Fibroblast of villous mesenchyme (primary cell): Measurements from ENCODE around the gene CEBPG. TPM values are rescaled to one million over a fixed set of nuclear protein-coding genes. Genes with fewer than 3 reads are reported as not detected.

Experiments
- DNase-seq: peaks from one replicate; pipeline ENCODE4 v3.0.0-alpha.2; 2010; ENCODE audit warnings: low read depth
- H3K4me3 ChIP-seq: 2 replicates; pipeline ENCODE4 v1.5.1; 2011; ENCODE audit warnings: low read depth, mild to moderate bottlenecking, low read length
- total RNA-seq: library from RNA; depleted of rRNA; stranded (reverse); fragments of >200 nt; gene quantifications from 2 replicates; pipeline ENCODE4 v1.2.3, GENCODE V29; 2012
- TF ChIP-seq, protein P1 (sequence below): IDR thresholded peaks from 2 replicates; pipeline ENCODE4 v1.5.1; 2012; ENCODE audit warnings: low read depth, mild to moderate bottlenecking, low read length; ENCODE audit not compliant: insufficient read depth

The CEBPG gene
- total RNA-seq, 1 donor: 22.0 TPM

- DNase-seq: peak; percentile 33
- H3K4me3 ChIP-seq: no peak overlapping the region
- TF ChIP-seq, protein P1, sequence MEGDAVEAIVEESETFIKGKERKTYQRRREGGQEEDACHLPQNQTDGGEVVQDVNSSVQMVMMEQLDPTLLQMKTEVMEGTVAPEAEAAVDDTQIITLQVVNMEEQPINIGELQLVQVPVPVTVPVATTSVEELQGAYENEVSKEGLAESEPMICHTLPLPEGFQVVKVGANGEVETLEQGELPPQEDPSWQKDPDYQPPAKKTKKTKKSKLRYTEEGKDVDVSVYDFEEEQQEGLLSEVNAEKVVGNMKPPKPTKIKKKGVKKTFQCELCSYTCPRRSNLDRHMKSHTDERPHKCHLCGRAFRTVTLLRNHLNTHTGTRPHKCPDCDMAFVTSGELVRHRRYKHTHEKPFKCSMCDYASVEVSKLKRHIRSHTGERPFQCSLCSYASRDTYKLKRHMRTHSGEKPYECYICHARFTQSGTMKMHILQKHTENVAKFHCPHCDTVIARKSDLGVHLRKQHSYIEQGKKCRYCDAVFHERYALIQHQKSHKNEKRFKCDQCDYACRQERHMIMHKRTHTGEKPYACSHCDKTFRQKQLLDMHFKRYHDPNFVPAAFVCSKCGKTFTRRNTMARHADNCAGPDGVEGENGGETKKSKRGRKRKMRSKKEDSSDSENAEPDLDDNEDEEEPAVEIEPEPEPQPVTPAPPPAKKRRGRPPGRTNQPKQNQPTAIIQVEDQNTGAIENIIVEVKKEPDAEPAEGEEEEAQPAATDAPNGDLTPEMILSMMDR: no peak
Measured at GRCh38 chr19:33390101-33390907, 16.8 kb downstream of the CEBPG start.

GRCh38 chr19:33390908-33391630, 17.6 kb downstream of the CEBPG start:
- TF ChIP-seq, protein P1: no peak
- no peak for DNase-seq
- H3K4me3 ChIP-seq: no peak overlapping the region

DNA sequence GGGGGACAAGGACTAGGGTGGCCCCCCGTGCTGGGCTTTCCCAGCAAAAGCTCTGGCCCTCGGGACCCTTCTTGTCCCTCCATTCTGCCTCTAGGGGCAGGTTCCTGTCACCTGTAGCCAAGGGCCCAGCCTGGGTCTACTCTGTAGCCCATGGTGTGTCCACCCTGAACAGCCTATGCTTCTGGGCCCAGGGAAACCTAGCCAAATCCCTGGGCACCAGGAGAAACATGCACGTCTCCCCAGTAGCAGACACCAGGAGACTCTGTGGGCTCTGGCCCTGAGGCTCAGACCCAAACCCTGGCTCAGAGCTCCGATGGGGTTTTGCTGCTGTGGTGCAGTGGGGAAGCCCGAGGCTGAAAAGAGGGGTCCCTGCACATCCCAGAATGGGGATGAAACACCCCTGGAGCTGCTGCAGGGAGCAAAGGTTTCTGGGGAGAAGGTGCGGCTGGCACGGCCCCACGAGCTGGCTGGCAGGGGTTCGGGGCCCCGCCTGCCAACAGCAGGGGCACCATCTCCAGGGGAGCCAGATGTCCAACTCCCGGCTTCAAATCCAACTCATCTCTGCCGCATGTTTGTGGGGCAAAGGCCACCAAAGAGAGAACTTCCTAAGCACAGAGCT, 18.2 kb downstream of the CEBPG start:
- TF ChIP-seq, protein P1: no peak
- no peak for DNase-seq
- no peak overlapping the region for H3K4me3 ChIP-seq

GRCh38 chr19:33392341-33393285, 19.1 kb downstream of the CEBPG start:
- TF ChIP-seq, protein P1: no peak
- no peak for DNase-seq
- no peak overlapping the region for H3K4me3 ChIP-seq

GRCh38 chr19:33393286-33394005, 19.9 kb downstream of the CEBPG start:
- no peak for DNase-seq
- TF ChIP-seq, protein P1: no peak
- no peak overlapping the region for H3K4me3 ChIP-seq
